Body of pancreas (tissue), 4 donors: ENCODE results near the gene PMEL. TPM values are rescaled to one million over a fixed set of nuclear protein-coding genes. Genes with fewer than 3 reads are reported as not detected.

Source experiments
- ATAC-seq: fragments of 150-250 bp; one replicate; pipeline ENCODE4 v1.9.1; 2016
- DNase-seq, 4 donors: peaks; one replicate each; pipeline ENCODE4 v3.0.0-alpha.2; 2019
- H3K27ac ChIP-seq, 4 donors: fragments of 200-600 bp; sonication (generic); 1 replicate in 3 of 4; 2 replicates in 1 of 4; pipeline versions ENCODE4 v1.5.1 to v1.6.1; 2016 to 2019; ENCODE audit warnings: mild to moderate bottlenecking in 1 of 4, mixed read lengths in 1 of 4, moderate library complexity in 1 of 4
- H3K27me3 ChIP-seq, 2 donors: fragments of 200-600 bp; sonication (generic); one replicate each; pipeline ENCODE4 v1.6.0; 2016; ENCODE audit warnings: mild to moderate bottlenecking in 1 of 2
- H3K36me3 ChIP-seq, 2 donors: fragments of 200-600 bp; sonication (generic); replicated peaks in 1 of 2; 2 replicates each; pipeline ENCODE4 v1.5.1; 2016; ENCODE audit warnings: low read depth in 2 of 2; ENCODE audit not compliant: insufficient read depth in 1 of 2
- H3K4me1 ChIP-seq: fragments of 200-600 bp; sonication (generic); one replicate; pipeline ENCODE4 v1.6.0; 2016
- H3K4me3 ChIP-seq, 2 donors: fragments of 200-600 bp; sonication (generic); 1 replicate in 1 of 2; 2 replicates in 1 of 2; pipeline ENCODE4 v1.5.1; 2016 to 2019
- H3K9me3 ChIP-seq, 3 donors: fragments of 200-600 bp; sonication (generic); 1 replicate in 2 of 3; 2 replicates in 1 of 3; pipeline ENCODE4 v1.5.1; 2016
- CTCF ChIP-seq, 7 experiments: fragments of 450-650 bp in 4 of 7; fragments of 200-600 bp in 3 of 7; sonication (generic) in 3 of 7; IDR thresholded peaks; one replicate each; pipeline ENCODE4 v1.5.1; 2016 to 2019; ENCODE audit warnings: antibody characterized with exemption in 7 of 7
- POLR2A ChIP-seq, 3 donors: fragments of 450-650 bp; IDR thresholded peaks; one replicate each; pipeline ENCODE4 v1.6.1; 2016; ENCODE audit warnings: antibody characterized with exemption in 3 of 3, mild to moderate bottlenecking in 2 of 3
- WGBS, 2 donors: methylation state at CpG; one replicate each; pipeline ENCODE4 v1.1.5; 2017; 5-methylcytosine and 5-hydroxymethylcytosine counted together
- intact Hi-C: fragments of 100-400 bp; cut with DNase I; formaldehyde crosslinking; loops from one replicate; pipeline ENCODE4 v1.15.1; 2023
- total RNA-seq, 2 donors: library from RNA; depleted of rRNA; stranded (reverse); fragments of >200 nt; gene quantifications; one replicate each; pipeline ENCODE4 v1.1.0, GENCODE V29; 2016

Gene PMEL
- total RNA-seq, result 1 to 10 TPM; 1.6 to 2.6 TPM

- intact Hi-C loops, result no loop called here
- Histone ChIP-seq H3K27ac (peak within 1 kb of the TSS; percentile 57 to 90 (median 82)), H3K36me3 (no peaks in the 10 kb centered on the region), H3K27me3 (no peaks in the 10 kb centered on the region), H3K9me3 (no peaks in the 10 kb centered on the region), H3K4me1 (peaks cover 19% of the 10 kb centered on the region), H3K4me3 (peak within 1 kb of the TSS; percentile 59 to 78)
- 11% methylated on average over 4 of the region's 4 CpGs for WGBS, 2 donors
- DNase-seq, result no peak
- no peak for ATAC-seq
- TF ChIP-seq POLR2A (IDR thresholded peaks at IDR 0.05) (no peak), CTCF (IDR thresholded peaks at IDR 0.05) (no peak)
These were observed at the start of gene PMEL for GRCh38 chr12:55965941-55966407. Gene PMEL, minus strand, starts transcription at chr12:55966042. Its CDS starts 31 bp downstream, at chr12:55966011.

GRCh38 chr12:56014205-56014604, 48.4 kb upstream of the PMEL start:
- DNase-seq, result no peak

GRCh38 chr12:56013482-56013881, 47.6 kb upstream of the PMEL start:
- intact Hi-C loops, result no loop called here
- Histone ChIP-seq H3K4me3 (no peak overlapping the region), H3K27me3 (no peaks in the 10 kb centered on the region), H3K27ac (no peak overlapping the region), H3K9me3 (no peaks in the 10 kb centered on the region), H3K4me1 (no peaks in the 10 kb centered on the region), H3K36me3 (no peaks in the 10 kb centered on the region)
- WGBS, 2 donors, result 90 to 100% methylated on average over 4 of the region's 5 CpGs
- TF ChIP-seq POLR2A (IDR thresholded peaks at IDR 0.05), result no peak
- TF ChIP-seq CTCF (IDR thresholded peaks at IDR 0.05), result no peak
- no peak for ATAC-seq
- DNase-seq, result no peak

More at GRCh38 chr12:56014205-56014604, 48.4 kb upstream of the PMEL start:
- ATAC-seq, result no peak
- intact Hi-C loops, result no loop called here
- Histone ChIP-seq H3K27ac (no peak overlapping the region), H3K36me3 (no peaks in the 10 kb centered on the region), H3K4me1 (no peaks in the 10 kb centered on the region), H3K4me3 (no peak overlapping the region), H3K9me3 (no peaks in the 10 kb centered on the region), H3K27me3 (no peaks in the 10 kb centered on the region)
- TF ChIP-seq POLR2A (IDR thresholded peaks at IDR 0.05), result no peak
- 40 to 60% methylated on average over 2 of the region's 2 CpGs for WGBS, 2 donors

- 92 to 93% methylated on average over 2 of the region's 2 CpGs for WGBS, 2 donors
- H3K4me3 ChIP-seq, result no peak overlapping the region
- peaks cover 7% of the 10 kb centered on the region for H3K4me1 ChIP-seq
- H3K27me3 ChIP-seq, result no peaks in the 10 kb centered on the region
- no peaks in the 10 kb centered on the region for H3K9me3 ChIP-seq
- H3K27ac ChIP-seq, result no peak overlapping the region
- H3K36me3 ChIP-seq, result no peaks in the 10 kb centered on the region
- no peak for TF ChIP-seq POLR2A (IDR thresholded peaks at IDR 0.05)
- no peak for TF ChIP-seq CTCF (IDR thresholded peaks at IDR 0.05)
- DNase-seq (no peak), ATAC-seq (no peak)
- intact Hi-C loops, result no loop called here
These were observed 45.8 kb upstream of the PMEL start for GRCh38 chr12:56011509-56012090.

- Histone ChIP-seq H3K27me3 (no peaks in the 10 kb centered on the region), H3K27ac (no peak overlapping the region), H3K4me1 (peaks cover 7% of the 10 kb centered on the region), H3K36me3 (no peaks in the 10 kb centered on the region), H3K4me3 (no peak overlapping the region), H3K9me3 (no peaks in the 10 kb centered on the region)
- TF ChIP-seq POLR2A (IDR thresholded peaks at IDR 0.05) (no peak), CTCF (IDR thresholded peaks at IDR 0.05) (no peak)
- DNase-seq (no peak), ATAC-seq (no peak)
- 46 to 60% methylated on average over 2 of the region's 2 CpGs for WGBS, 2 donors
- intact Hi-C loops, result no loop called here
These were observed 44.3 kb upstream of the PMEL start for GRCh38 chr12:56010111-56010570.
